SKM-1 treated with dmso at 0.1 percent for 144 hours (cell line): Measurements from ENCODE around the gene AHCYL1.
"Not testable (repeated sequence)": the region's sequence is repeated elsewhere in the genome, so short reads cannot be mapped to it uniquely, and the experiment has no call there.

ENCODE experiments used
- DNase-seq: peaks from one replicate; lab custom pipeline; 2025; ENCODE audit not compliant: unreplicated experiment; lab: John Stamatoyannopoulos, UW

The AHCYL1 gene

GRCh38 chr1:109984456-109985246, at the start of gene AHCYL1:
Gene AHCYL1, plus strand, starts transcription at chr1:109984765. Its CDS starts 288 bp downstream, at chr1:109985053.
- peak; percentile 98 for DNase-seq

GRCh38 chr1:109935451-109935900, 49.1 kb upstream of the AHCYL1 start:
- no peak for DNase-seq

- no peak for DNase-seq
These were observed 46.8 kb upstream of the AHCYL1 start for GRCh38 chr1:109937738-109938137.

GRCh38 chr1:109938556-109938955, 46.0 kb upstream of the AHCYL1 start:
- DNase-seq = no peak

GRCh38 chr1:109942434-109942833, 42.1 kb upstream of the AHCYL1 start:
- DNase-seq = no peak

- DNase-seq = peak; percentile 12
These were observed 40.0 kb upstream of the AHCYL1 start for GRCh38 chr1:109944541-109944940.

GRCh38 chr1:109946511-109946910, 38.1 kb upstream of the AHCYL1 start:
- no peak for DNase-seq

GRCh38 chr1:109947582-109948284, 36.8 kb upstream of the AHCYL1 start:
- no peak for DNase-seq

GRCh38 chr1:109948285-109948630, 36.3 kb upstream of the AHCYL1 start:
- no peak for DNase-seq

- DNase-seq = no peak
These were observed 34.5 kb upstream of the AHCYL1 start for GRCh38 chr1:109950038-109950437.

- DNase-seq = no peak
These were observed 34.1 kb upstream of the AHCYL1 start for GRCh38 chr1:109950509-109950908.

- not testable (repeated sequence) for DNase-seq
These were observed 33.1 kb upstream of the AHCYL1 start for GRCh38 chr1:109951501-109951900.

GRCh38 chr1:109954041-109954512, 30.5 kb upstream of the AHCYL1 start:
- DNase-seq = no peak

GRCh38 chr1:109959632-109959973, 25.0 kb upstream of the AHCYL1 start:
- DNase-seq = no peak

GRCh38 chr1:109959974-109960744, 24.4 kb upstream of the AHCYL1 start:
- DNase-seq = no peak

GRCh38 chr1:109960745-109961094, 23.8 kb upstream of the AHCYL1 start:
- DNase-seq = no peak

GRCh38 chr1:109963864-109964263, 20.7 kb upstream of the AHCYL1 start:
- no peak for DNase-seq

GRCh38 chr1:109969146-109969829, 15.3 kb upstream of the AHCYL1 start:
- DNase-seq = no peak

- no peak for DNase-seq
These were observed 14.7 kb upstream of the AHCYL1 start for GRCh38 chr1:109969907-109970306.

GRCh38 chr1:109971559-109971958, 13.0 kb upstream of the AHCYL1 start:
- DNase-seq = peak; percentile 30

- no peak for DNase-seq
These were observed 10.4 kb upstream of the AHCYL1 start for GRCh38 chr1:109974191-109974590.
